ENCODE results near the gene IER3IP1.
"Not testable (repeated sequence)": the region's sequence is repeated elsewhere in the genome, so short reads cannot be mapped to it uniquely, and the experiment has no call there.

The IER3IP1 gene

GRCh38 chr18:47175283-47175897 is 774 bp downstream of the IER3IP1 start:
- DNase-seq (peak; percentile 13), ATAC-seq (no peak)
- H3K4me3 Mint-ChIP-seq = no peak overlapping the region
- no peaks in the 10 kb centered on the region for H3K9me3 Mint-ChIP-seq
- peaks cover 2% of the 10 kb centered on the region for H3K27me3 Mint-ChIP-seq
- peaks cover 8% of the 10 kb centered on the region for H3K36me3 Mint-ChIP-seq (ENCODE audit: low read depth)
- no peak overlapping the region for H3K27ac Mint-ChIP-seq
- H3K4me1 Mint-ChIP-seq = peaks cover 6% of the 10 kb centered on the region

- no peak for ATAC-seq
- no peak overlapping the region for H3K4me3 Mint-ChIP-seq
- DNase-seq = no peak
- H3K27me3 Mint-ChIP-seq = peaks cover 2% of the 10 kb centered on the region
- H3K9me3 Mint-ChIP-seq = no peaks in the 10 kb centered on the region
- no peak overlapping the region for H3K27ac Mint-ChIP-seq
- peaks cover 10% of the 10 kb centered on the region for H3K36me3 Mint-ChIP-seq (ENCODE audit: low read depth)
- H3K4me1 Mint-ChIP-seq = peaks cover 10% of the 10 kb centered on the region
These were observed 1.5 kb downstream of the IER3IP1 start for GRCh38 chr18:47174545-47175116.

GRCh38 chr18:47172476-47172875 is 3.7 kb downstream of the IER3IP1 start:
- peak; percentile 30 for ATAC-seq
- Mint-ChIP-seq H3K9me3 (no peaks in the 10 kb centered on the region), H3K4me1 (peaks cover 20% of the 10 kb centered on the region), H3K36me3 (ENCODE audit: low read depth) (peaks cover 10% of the 10 kb centered on the region), H3K27ac (no peak overlapping the region), H3K27me3 (peaks cover 2% of the 10 kb centered on the region), H3K4me3 (no peak overlapping the region)
- no peak for DNase-seq

- Mint-ChIP-seq H3K4me1 (peaks cover 29% of the 10 kb centered on the region), H3K9me3 (no peaks in the 10 kb centered on the region), H3K36me3 (ENCODE audit: low read depth) (peaks cover 17% of the 10 kb centered on the region), H3K4me3 (no peak overlapping the region), H3K27ac (no peak overlapping the region), H3K27me3 (no peaks in the 10 kb centered on the region)
- ATAC-seq = no peak
- DNase-seq = no peak
These were observed 7.3 kb downstream of the IER3IP1 start for GRCh38 chr18:47168913-47169312.

- ATAC-seq (no peak), DNase-seq (no peak)
- Mint-ChIP-seq H3K4me3 (no peak overlapping the region), H3K4me1 (peaks cover 33% of the 10 kb centered on the region), H3K36me3 (ENCODE audit: low read depth) (peaks cover 17% of the 10 kb centered on the region), H3K27me3 (no peaks in the 10 kb centered on the region), H3K9me3 (no peaks in the 10 kb centered on the region), H3K27ac (no peak overlapping the region)
These were observed 7.7 kb downstream of the IER3IP1 start for GRCh38 chr18:47168509-47168908.

GRCh38 chr18:47166294-47166693 is 9.9 kb downstream of the IER3IP1 start:
- Mint-ChIP-seq H3K4me3 (no peak overlapping the region), H3K36me3 (ENCODE audit: low read depth) (peaks cover 15% of the 10 kb centered on the region), H3K9me3 (no peaks in the 10 kb centered on the region), H3K27me3 (no peaks in the 10 kb centered on the region), H3K4me1 (peaks cover 43% of the 10 kb centered on the region), H3K27ac (no peak overlapping the region)
- ATAC-seq (no peak), DNase-seq (no peak)

GRCh38 chr18:47163241-47163640 is 12.9 kb downstream of the IER3IP1 start:
- H3K4me3 Mint-ChIP-seq = peak overlapping the region; percentile 2

GRCh38 chr18:47160256-47160655 is 15.9 kb downstream of the IER3IP1 start:
- no peak for ATAC-seq
- Mint-ChIP-seq H3K36me3 (ENCODE audit: low read depth) (peaks cover 22% of the 10 kb centered on the region), H3K9me3 (no peaks in the 10 kb centered on the region), H3K4me3 (no peak overlapping the region), H3K4me1 (peaks cover 24% of the 10 kb centered on the region), H3K27me3 (no peaks in the 10 kb centered on the region), H3K27ac (no peak overlapping the region)
- no peak for DNase-seq

More at GRCh38 chr18:47163241-47163640, 12.9 kb downstream of the IER3IP1 start:
- Mint-ChIP-seq H3K36me3 (ENCODE audit: low read depth) (peaks cover 16% of the 10 kb centered on the region), H3K27ac (no peak overlapping the region), H3K27me3 (no peaks in the 10 kb centered on the region), H3K4me1 (peaks cover 29% of the 10 kb centered on the region), H3K9me3 (no peaks in the 10 kb centered on the region)
- peak; percentile 93 for ATAC-seq
- no peak for DNase-seq

GRCh38 chr18:47158404-47158803 is 17.8 kb downstream of the IER3IP1 start:
- DNase-seq, H3K27me3 Mint-ChIP-seq, H3K27ac Mint-ChIP-seq, H3K4me3 Mint-ChIP-seq, H3K4me1 Mint-ChIP-seq, ATAC-seq, H3K9me3 Mint-ChIP-seq: not testable (repeated sequence)
- H3K36me3 Mint-ChIP-seq (ENCODE audit: low read depth) = peaks cover 18% of the 10 kb centered on the region

- Mint-ChIP-seq H3K36me3 (ENCODE audit: low read depth) (peaks cover 13% of the 10 kb centered on the region), H3K4me1 (peaks cover 37% of the 10 kb centered on the region), H3K27me3 (no peaks in the 10 kb centered on the region), H3K9me3 (no peaks in the 10 kb centered on the region), H3K4me3 (peak overlapping the region; percentile 94), H3K27ac (peak overlapping the region; percentile 95)
- no peak for ATAC-seq
- DNase-seq = no peak
These were observed 24.7 kb downstream of the IER3IP1 start for GRCh38 chr18:47151439-47151838.

GRCh38 chr18:47150824-47151366 is 25.3 kb downstream of the IER3IP1 start:
- peak overlapping the region; percentile 95 for H3K27ac Mint-ChIP-seq
- H3K4me3 Mint-ChIP-seq = peak overlapping the region; percentile 94
- H3K9me3 Mint-ChIP-seq = no peaks in the 10 kb centered on the region
- no peak for DNase-seq
- peaks cover 9% of the 10 kb centered on the region for H3K36me3 Mint-ChIP-seq (ENCODE audit: low read depth)
- peak; percentile 11 for ATAC-seq
- H3K27me3 Mint-ChIP-seq = no peaks in the 10 kb centered on the region
- H3K4me1 Mint-ChIP-seq = peaks cover 37% of the 10 kb centered on the region

- Mint-ChIP-seq H3K36me3 (ENCODE audit: low read depth) (peaks cover 14% of the 10 kb centered on the region), H3K9me3 (no peaks in the 10 kb centered on the region), H3K4me1 (peaks cover 42% of the 10 kb centered on the region), H3K27me3 (no peaks in the 10 kb centered on the region), H3K27ac (peak within 1 kb of the TSS; percentile 95), H3K4me3 (peak within 1 kb of the TSS; percentile 94)
- peak; percentile 88 for DNase-seq
- ATAC-seq = peak; percentile 90
These were observed 25.9 kb downstream of the IER3IP1 start, which contains the start of gene HDHD2 for GRCh38 chr18:47150029-47150823. TSS of gene HDHD2 (minus strand) at chr18:47150500. CDS start at chr18:47136439, 14,061 bp downstream.

GRCh38 chr18:47149457-47150028 is 26.6 kb downstream of the IER3IP1 start:
- H3K4me1 Mint-ChIP-seq = peaks cover 46% of the 10 kb centered on the region
- no peaks in the 10 kb centered on the region for H3K9me3 Mint-ChIP-seq
- no peak for ATAC-seq
- peaks cover 13% of the 10 kb centered on the region for H3K36me3 Mint-ChIP-seq (ENCODE audit: low read depth)
- no peak for DNase-seq
- H3K27ac Mint-ChIP-seq = peak overlapping the region; percentile 95
- no peaks in the 10 kb centered on the region for H3K27me3 Mint-ChIP-seq
- H3K4me3 Mint-ChIP-seq = peak overlapping the region; percentile 94

GRCh38 chr18:47146206-47146605 is 30.0 kb downstream of the IER3IP1 start:
- Mint-ChIP-seq H3K4me1 (peaks cover 41% of the 10 kb centered on the region), H3K36me3 (ENCODE audit: low read depth) (peaks cover 12% of the 10 kb centered on the region), H3K27ac (no peak overlapping the region), H3K4me3 (no peak overlapping the region), H3K27me3 (no peaks in the 10 kb centered on the region), H3K9me3 (no peaks in the 10 kb centered on the region)
- no peak for DNase-seq
- no peak for ATAC-seq

Data from activated naive CD8-positive, alpha-beta T cell treated with anti-CD3 and anti-CD28 coated beads, Interleukin-2, amount 50 U/mL, for 24 hours (primary cell).